ENCODE measurements around the gene SPG21.

Gene SPG21

GRCh38 chr15:64921711-64922110 lies 68.0 kb downstream of the SPG21 start:
- no peaks in the 10 kb centered on the region for H3K4me1 ChIP-seq

DNA sequence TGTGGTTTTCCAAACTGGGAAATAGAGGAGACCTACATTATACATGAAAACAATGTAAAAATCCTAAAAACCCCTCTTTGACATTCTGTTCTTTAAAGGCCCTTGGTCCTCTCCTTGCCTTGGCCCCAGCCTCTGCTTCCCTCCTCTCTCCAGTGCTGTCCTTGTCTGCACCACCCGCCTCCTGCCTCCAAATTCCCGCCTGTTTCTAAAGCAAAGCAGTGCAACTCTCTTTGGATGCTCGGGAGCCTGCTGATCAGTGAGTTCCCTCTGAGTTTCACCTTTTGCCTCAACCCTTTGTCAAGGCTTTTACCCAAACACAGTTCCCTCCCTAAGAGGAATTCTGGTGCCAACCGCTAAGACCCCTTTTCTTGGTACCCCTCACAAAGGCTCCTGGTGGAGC lies 70.0 kb downstream of the SPG21 start:
- no peaks in the 10 kb centered on the region for H3K4me1 ChIP-seq
- H3K9ac ChIP-seq, result no peak overlapping the region
- H2AFZ ChIP-seq, result no peak overlapping the region
- H3K79me2 ChIP-seq, result no peaks in the 10 kb centered on the region
- H3K27me3 ChIP-seq (ENCODE audit: control insufficient read depth, insufficient read depth, low read length), result no peaks in the 10 kb centered on the region
- H3K4me2 ChIP-seq (ENCODE audit: low read length), result no peak overlapping the region
- no peaks in the 10 kb centered on the region for H3K9me3 ChIP-seq (ENCODE audit: control insufficient read depth, low read length)
- TF ChIP-seq, protein P1, sequence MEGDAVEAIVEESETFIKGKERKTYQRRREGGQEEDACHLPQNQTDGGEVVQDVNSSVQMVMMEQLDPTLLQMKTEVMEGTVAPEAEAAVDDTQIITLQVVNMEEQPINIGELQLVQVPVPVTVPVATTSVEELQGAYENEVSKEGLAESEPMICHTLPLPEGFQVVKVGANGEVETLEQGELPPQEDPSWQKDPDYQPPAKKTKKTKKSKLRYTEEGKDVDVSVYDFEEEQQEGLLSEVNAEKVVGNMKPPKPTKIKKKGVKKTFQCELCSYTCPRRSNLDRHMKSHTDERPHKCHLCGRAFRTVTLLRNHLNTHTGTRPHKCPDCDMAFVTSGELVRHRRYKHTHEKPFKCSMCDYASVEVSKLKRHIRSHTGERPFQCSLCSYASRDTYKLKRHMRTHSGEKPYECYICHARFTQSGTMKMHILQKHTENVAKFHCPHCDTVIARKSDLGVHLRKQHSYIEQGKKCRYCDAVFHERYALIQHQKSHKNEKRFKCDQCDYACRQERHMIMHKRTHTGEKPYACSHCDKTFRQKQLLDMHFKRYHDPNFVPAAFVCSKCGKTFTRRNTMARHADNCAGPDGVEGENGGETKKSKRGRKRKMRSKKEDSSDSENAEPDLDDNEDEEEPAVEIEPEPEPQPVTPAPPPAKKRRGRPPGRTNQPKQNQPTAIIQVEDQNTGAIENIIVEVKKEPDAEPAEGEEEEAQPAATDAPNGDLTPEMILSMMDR (IDR thresholded peaks at IDR 0.05), result no peak
- no peak overlapping the region for H3K27ac ChIP-seq
- H3K36me3 ChIP-seq (ENCODE audit: control insufficient read depth, insufficient read depth, low read length), result no peaks in the 10 kb centered on the region
- no peak overlapping the region for H3K4me3 ChIP-seq (ENCODE audit: low read depth, low read length)

More at GRCh38 chr15:64921711-64922110, 68.0 kb downstream of the SPG21 start:
- no peaks in the 10 kb centered on the region for H3K79me2 ChIP-seq
- no peaks in the 10 kb centered on the region for H3K27me3 ChIP-seq (ENCODE audit: control insufficient read depth, insufficient read depth, low read length)
- TF ChIP-seq, protein P1 (IDR thresholded peaks at IDR 0.05), result no peak
- H3K4me3 ChIP-seq (ENCODE audit: low read depth, low read length), result no peak overlapping the region
- no peak overlapping the region for H3K27ac ChIP-seq
- no peak overlapping the region for H2AFZ ChIP-seq
- H3K36me3 ChIP-seq (ENCODE audit: control insufficient read depth, insufficient read depth, low read length), result no peaks in the 10 kb centered on the region
- H3K4me2 ChIP-seq (ENCODE audit: low read length), result no peak overlapping the region
- no peaks in the 10 kb centered on the region for H3K9me3 ChIP-seq (ENCODE audit: control insufficient read depth, low read length)
- no peak overlapping the region for H3K9ac ChIP-seq

DNA sequence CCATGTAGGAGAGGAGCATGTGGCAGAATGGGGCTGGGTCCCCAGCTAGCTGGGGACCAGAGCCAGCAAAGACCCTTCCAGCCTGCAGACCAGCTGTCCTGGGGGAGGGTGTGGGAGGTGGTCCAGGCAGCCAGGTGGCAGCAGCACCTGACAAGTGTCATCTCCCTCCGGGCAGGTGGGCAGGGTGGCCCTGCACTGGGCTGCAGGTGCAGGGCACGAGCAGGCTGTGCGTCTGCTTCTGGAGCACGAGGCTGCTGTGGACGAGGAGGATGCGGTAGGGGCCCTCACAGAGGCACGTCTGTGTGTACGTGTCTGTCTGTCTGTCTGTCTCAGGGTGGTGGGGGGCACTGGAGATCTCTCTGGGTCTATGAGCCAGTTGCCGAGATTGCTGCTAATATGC lies 72.5 kb downstream of the SPG21 start:
- Histone ChIP-seq H2AFZ (no peak overlapping the region), H3K4me3 (ENCODE audit: low read depth, low read length) (no peak overlapping the region), H3K4me2 (ENCODE audit: low read length) (no peak overlapping the region), H3K9me3 (ENCODE audit: control insufficient read depth, low read length) (no peaks in the 10 kb centered on the region), H3K36me3 (ENCODE audit: control insufficient read depth, insufficient read depth, low read length) (no peaks in the 10 kb centered on the region), H3K4me1 (no peaks in the 10 kb centered on the region), H3K9ac (no peak overlapping the region), H3K27me3 (ENCODE audit: control insufficient read depth, insufficient read depth, low read length) (no peaks in the 10 kb centered on the region), H3K79me2 (no peaks in the 10 kb centered on the region), H3K27ac (no peak overlapping the region)
- TF ChIP-seq, protein P1 (IDR thresholded peaks at IDR 0.05), result no peak

DNA sequence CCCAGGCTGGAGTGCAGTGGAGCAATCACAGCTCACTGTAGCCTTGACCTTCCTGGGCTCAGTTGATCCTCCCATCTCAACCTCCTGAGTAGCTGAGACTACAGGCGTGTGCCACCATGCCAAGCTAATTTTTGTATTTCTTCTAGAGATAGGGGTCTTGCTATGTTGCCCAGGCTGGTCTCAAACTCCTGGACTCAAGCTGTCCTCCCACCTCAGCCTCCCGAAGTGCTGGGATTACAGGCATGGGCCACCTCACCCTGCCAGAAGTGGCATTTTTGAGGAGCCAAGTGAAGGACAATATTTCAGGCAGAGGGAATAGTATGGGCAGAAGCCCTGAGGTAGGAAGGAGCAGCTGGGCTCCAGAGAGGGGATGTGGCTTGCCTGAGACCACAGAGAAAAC lies 73.3 kb downstream of the SPG21 start:
- Histone ChIP-seq H3K79me2 (no peaks in the 10 kb centered on the region), H3K4me3 (ENCODE audit: low read depth, low read length) (no peak overlapping the region), H3K27ac (no peak overlapping the region), H3K36me3 (ENCODE audit: control insufficient read depth, insufficient read depth, low read length) (no peaks in the 10 kb centered on the region), H3K4me1 (no peaks in the 10 kb centered on the region), H3K4me2 (ENCODE audit: low read length) (no peak overlapping the region), H3K27me3 (ENCODE audit: control insufficient read depth, insufficient read depth, low read length) (no peaks in the 10 kb centered on the region), H3K9ac (no peak overlapping the region), H2AFZ (no peak overlapping the region), H3K9me3 (ENCODE audit: control insufficient read depth, low read length) (no peaks in the 10 kb centered on the region)
- TF ChIP-seq, protein P1 (IDR thresholded peaks at IDR 0.05), result no peak

DNA sequence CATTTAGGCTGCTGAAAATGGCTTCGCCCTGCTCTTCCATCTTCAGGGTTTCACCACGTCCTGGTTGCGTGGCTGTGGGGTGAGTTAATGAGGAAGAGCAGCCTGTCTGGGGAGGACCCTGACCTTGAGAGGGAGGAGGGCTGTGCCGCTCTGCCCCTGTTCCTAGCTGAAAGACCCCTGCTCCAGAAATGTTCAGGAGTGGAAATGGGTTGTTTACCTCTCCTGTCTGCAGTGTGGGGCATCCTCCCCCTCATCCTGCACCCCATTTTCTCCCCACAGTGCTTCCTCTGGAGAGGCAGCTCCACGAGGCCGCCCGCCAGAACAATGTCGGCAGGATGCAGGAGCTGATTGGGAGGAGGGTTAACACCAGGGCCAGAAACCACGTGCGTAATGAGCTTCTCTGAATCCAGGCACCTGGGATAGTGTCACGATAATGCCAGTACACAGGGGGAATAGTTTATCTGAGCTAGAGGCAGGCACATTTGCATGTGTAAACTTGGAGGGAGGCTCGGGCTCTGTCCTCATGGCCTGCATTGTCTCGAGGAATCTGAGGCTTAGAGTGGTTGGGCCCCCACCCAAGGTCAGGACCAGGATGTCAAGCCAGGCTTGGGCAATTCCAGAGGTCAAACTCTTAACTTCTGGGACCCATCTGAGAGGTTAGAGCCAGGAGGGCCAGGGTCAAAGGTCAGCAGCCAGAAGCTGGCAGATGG lies 74.0 kb downstream of the SPG21 start:
- H3K4me1 ChIP-seq, result no peaks in the 10 kb centered on the region
- no peak overlapping the region for H3K4me2 ChIP-seq (ENCODE audit: low read length)
- no peaks in the 10 kb centered on the region for H3K9me3 ChIP-seq (ENCODE audit: control insufficient read depth, low read length)
- no peak overlapping the region for H3K9ac ChIP-seq
- H3K27ac ChIP-seq, result no peak overlapping the region
- H3K79me2 ChIP-seq, result no peaks in the 10 kb centered on the region
- no peak overlapping the region for H2AFZ ChIP-seq
- no peaks in the 10 kb centered on the region for H3K36me3 ChIP-seq (ENCODE audit: control insufficient read depth, insufficient read depth, low read length)
- H3K4me3 ChIP-seq (ENCODE audit: low read depth, low read length), result no peak overlapping the region
- TF ChIP-seq, protein P1 (IDR thresholded peaks at IDR 0.05), result no peak
- H3K27me3 ChIP-seq (ENCODE audit: control insufficient read depth, insufficient read depth, low read length), result no peaks in the 10 kb centered on the region

Measured in parathyroid adenoma (tissue), 2 donors.